Psoas muscle (tissue), 8 donors: ENCODE measurements around the gene CASK. TPM values are rescaled to one million over a fixed set of nuclear protein-coding genes. Genes with fewer than 3 reads are reported as not detected.

Source experiments
- ATAC-seq, 4 donors: fragments of 200-7000 bp; cut with Tn5 transposase; one replicate each; pipeline ENCODE4 v1.9.1; 2020; ENCODE audit warnings: moderate library complexity in 3 of 4, mild to moderate bottlenecking in 2 of 4
- DNase-seq, 2 donors: peaks; one replicate each; pipeline ENCODE4 v3.0.0-alpha.2; 2020
- H3K27ac ChIP-seq: fragments of 200-600 bp; one replicate; pipeline ENCODE4 v1.8.0; 2022
- H3K27me3 ChIP-seq, 3 donors: fragments of 200-600 bp in 1 of 3; one replicate each; pipeline versions ENCODE4 v1.6.1 to v1.8.0; 2013 to 2022; ENCODE audit warnings: low read length in 2 of 3, mild to moderate bottlenecking in 2 of 3, moderate library complexity in 1 of 3; ENCODE audit not compliant: insufficient read depth in 3 of 3
- H3K36me3 ChIP-seq, 2 donors: fragments of 200-600 bp in 1 of 2; one replicate each; pipeline versions ENCODE4 v1.6.1 to v1.8.0; 2013 to 2022; ENCODE audit warnings: low read depth in 1 of 2, mild to moderate bottlenecking in 1 of 2, moderate library complexity in 1 of 2; ENCODE audit not compliant: insufficient read depth in 1 of 2
- H3K4me1 ChIP-seq: fragments of 200-600 bp; one replicate; pipeline ENCODE4 v1.8.0; 2022
- H3K4me3 ChIP-seq: fragments of 200-600 bp; one replicate; pipeline ENCODE4 v1.8.0; 2022; ENCODE audit warnings: mild to moderate bottlenecking
- H3K9me3 ChIP-seq: fragments of 200-600 bp; one replicate; pipeline ENCODE4 v1.8.0; 2022
- WGBS, 3 donors: extraction: QIAGEN DNeasy Blood & Tissue Kit; methylation state at CpG; one replicate each; pipeline versions ENCODE4 v1.1.6 to v1.1.7; 2013; 5-methylcytosine and 5-hydroxymethylcytosine counted together
- intact Hi-C, 2 donors: fragments of 100-400 bp; cut with DNase I; formaldehyde crosslinking; loops; one replicate each; pipeline versions ENCODE4 v1.11.0 to v1.14.2; 2022
- polyA plus RNA-seq, 3 donors: library from polyadenylated mRNA; stranded (reverse); fragments of 200-250 nt; gene quantifications; one replicate each; pipeline ENCODE4 v1.2.3, GENCODE V29; 2013
- total RNA-seq, 4 donors: library from RNA; stranded (reverse); fragmentation: NEBNext Ultra II Directional in 2 of 4; extraction: Animal tissue kit (Norgen Biotek cat#: 25700) in 2 of 4; gene quantifications; one replicate each; pipeline versions ENCODE4 v1.2.1 to v1.2.4, GENCODE V29; 2021 to 2023
- TF ChIP-seq, protein P1 (sequence below): fragments of 200-600 bp; IDR thresholded peaks from one replicate; pipeline ENCODE4 v1.8.0; 2022; ENCODE audit warnings: antibody characterized with exemption
- donor health status: healthy with polysubstance abuse.
- donor health status: DM: no; HTN: no; CAD: no; lungs with moderate emphysema.
- donor health status: Bipolar disorder and iron deficiency.
- donor health status: healthy.
- donor health status: DM: yes; HTN: yes; CAD: no.
- donor health status: DM: no; HTN: no; CAD: no.
- donor health status: DM: no; HTN: no; CAD: no.
- donor health status: DM: yes; HTN: yes; CAD: no.

CASK gene
- total and polyA plus RNA-seq, 7 donors, result 2.8 to 19.4 (median 9.7) TPM

DNA sequence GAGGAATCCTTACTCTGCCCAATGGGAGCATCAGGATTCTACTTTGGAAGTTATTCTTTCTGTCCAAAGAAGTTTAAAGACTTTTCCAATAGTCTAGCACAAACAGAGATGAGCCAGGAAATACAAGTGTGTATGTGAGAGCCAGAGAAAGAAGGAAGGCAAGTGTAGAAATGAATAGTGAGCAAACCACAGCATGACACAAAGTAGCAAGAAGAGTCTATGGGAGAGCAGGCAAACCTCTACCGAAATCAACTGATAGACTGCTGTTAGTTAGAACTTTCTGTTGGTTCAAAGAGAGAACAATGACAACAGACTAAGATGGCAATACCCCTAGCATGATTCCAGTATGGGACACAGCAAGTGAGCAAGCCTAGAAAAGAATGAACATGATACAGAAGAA lies 250.7 kb downstream of the CASK start:
- Histone ChIP-seq H3K4me3 (no peak overlapping the region), H3K27me3 (peaks cover 0 to 12% (median 0%) of the 10 kb centered on the region in 3 donors), H3K36me3 (no peaks in the 10 kb centered on the region), H3K27ac (no peak overlapping the region), H3K4me1 (no peaks in the 10 kb centered on the region), H3K9me3 (no peaks in the 10 kb centered on the region)
- intact Hi-C loops, result no loop called here
- TF ChIP-seq, protein P1, sequence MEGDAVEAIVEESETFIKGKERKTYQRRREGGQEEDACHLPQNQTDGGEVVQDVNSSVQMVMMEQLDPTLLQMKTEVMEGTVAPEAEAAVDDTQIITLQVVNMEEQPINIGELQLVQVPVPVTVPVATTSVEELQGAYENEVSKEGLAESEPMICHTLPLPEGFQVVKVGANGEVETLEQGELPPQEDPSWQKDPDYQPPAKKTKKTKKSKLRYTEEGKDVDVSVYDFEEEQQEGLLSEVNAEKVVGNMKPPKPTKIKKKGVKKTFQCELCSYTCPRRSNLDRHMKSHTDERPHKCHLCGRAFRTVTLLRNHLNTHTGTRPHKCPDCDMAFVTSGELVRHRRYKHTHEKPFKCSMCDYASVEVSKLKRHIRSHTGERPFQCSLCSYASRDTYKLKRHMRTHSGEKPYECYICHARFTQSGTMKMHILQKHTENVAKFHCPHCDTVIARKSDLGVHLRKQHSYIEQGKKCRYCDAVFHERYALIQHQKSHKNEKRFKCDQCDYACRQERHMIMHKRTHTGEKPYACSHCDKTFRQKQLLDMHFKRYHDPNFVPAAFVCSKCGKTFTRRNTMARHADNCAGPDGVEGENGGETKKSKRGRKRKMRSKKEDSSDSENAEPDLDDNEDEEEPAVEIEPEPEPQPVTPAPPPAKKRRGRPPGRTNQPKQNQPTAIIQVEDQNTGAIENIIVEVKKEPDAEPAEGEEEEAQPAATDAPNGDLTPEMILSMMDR, result no peak
- no peak for DNase-seq
- no peak for ATAC-seq
- 70 to 95% (median 90%) methylated on average over 1 of the region's 1 CpG for WGBS, 3 donors

DNA sequence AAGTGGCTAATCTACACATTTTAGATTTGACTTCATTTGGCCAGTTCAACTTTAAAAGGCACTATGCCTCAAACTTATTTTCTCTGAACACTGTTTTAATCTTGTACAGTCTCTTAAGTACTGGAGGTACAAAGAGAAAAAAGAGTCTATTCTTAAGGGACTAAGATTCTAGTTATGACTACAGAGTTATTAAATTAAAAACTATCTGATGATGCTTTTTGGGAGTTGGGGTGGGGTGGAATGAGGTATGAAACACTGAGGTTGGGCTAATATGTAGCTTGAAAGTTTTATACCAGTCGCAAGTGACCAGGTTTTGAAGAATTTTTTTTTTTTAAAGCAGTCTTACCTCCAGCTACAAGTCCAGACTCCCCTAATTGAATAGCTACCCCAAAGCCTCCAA lies 252.3 kb downstream of the CASK start:
- ATAC-seq (no peak), DNase-seq (no peak)
- no peak overlapping the region for H3K27ac ChIP-seq
- TF ChIP-seq, protein P1, result no peak
- no peaks in the 10 kb centered on the region for H3K9me3 ChIP-seq
- no peaks in the 10 kb centered on the region for H3K36me3 ChIP-seq
- H3K27me3 ChIP-seq, result peaks cover 0 to 9% (median 0%) of the 10 kb centered on the region in 3 donors
- no peak overlapping the region for H3K4me3 ChIP-seq
- H3K4me1 ChIP-seq, result no peaks in the 10 kb centered on the region
- intact Hi-C loops, result no loop called here
- 88 to 100% (median 100%) methylated on average over 1 of the region's 1 CpG for WGBS, 3 donors

DNA sequence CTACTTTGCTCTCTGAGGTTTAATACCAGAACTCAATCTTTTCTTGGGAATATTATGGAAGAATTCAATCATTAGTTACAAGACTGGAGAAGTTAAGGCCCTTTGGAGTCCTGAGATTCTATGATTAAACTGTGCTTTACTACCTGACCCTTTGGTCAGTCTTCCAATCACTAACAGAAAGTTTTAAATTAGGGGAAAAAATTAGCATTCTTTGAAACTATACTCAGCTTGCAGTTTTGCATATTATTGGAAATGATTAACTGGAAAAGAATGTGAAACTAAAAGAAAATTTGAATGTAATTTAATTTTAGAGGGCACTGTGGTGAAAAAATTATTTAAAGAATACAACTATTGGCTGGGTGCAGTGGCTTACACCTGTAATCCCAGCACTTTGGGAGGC lies 253.2 kb downstream of the CASK start:
- no peak for ATAC-seq
- no peak overlapping the region for H3K27ac ChIP-seq
- H3K4me1 ChIP-seq, result no peaks in the 10 kb centered on the region
- no peaks in the 10 kb centered on the region for H3K36me3 ChIP-seq
- no peak overlapping the region for H3K4me3 ChIP-seq
- TF ChIP-seq, protein P1, result no peak
- no peaks in the 10 kb centered on the region for H3K9me3 ChIP-seq
- intact Hi-C loops, result no loop called here
- peaks cover 0 to 9% (median 0%) of the 10 kb centered on the region in 3 donors for H3K27me3 ChIP-seq
- DNase-seq, result no peak

DNA sequence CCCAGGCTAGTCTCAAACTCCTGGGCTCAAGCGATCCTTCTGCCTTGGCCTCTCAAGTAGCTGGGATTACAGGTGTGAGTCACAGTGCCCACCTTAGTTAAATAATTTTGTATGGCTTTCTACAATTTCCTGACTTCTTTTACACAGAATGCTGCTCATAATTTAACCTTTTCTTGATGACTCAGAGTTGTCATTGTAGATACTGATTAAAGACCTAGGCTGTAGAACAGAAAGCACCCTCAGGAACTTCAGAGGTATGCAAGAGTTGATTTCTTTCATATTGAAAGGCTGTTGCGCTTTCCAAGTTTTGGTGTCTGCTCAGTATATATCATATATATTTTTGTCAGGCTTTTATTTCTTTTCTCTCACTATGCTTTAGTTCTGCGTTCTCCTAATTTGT lies 255.7 kb downstream of the CASK start:
- Histone ChIP-seq H3K36me3 (no peaks in the 10 kb centered on the region), H3K4me3 (no peak overlapping the region), H3K27ac (no peak overlapping the region), H3K27me3 (peaks cover 0 to 9% (median 0%) of the 10 kb centered on the region in 3 donors), H3K4me1 (no peaks in the 10 kb centered on the region), H3K9me3 (no peaks in the 10 kb centered on the region)
- intact Hi-C loops, result no loop called here
- TF ChIP-seq, protein P1, result no peak
- 96 to 98% (median 97%) methylated on average over 3 of the region's 3 CpGs for WGBS, 3 donors
- DNase-seq (no peak), ATAC-seq (no peak)

DNA sequence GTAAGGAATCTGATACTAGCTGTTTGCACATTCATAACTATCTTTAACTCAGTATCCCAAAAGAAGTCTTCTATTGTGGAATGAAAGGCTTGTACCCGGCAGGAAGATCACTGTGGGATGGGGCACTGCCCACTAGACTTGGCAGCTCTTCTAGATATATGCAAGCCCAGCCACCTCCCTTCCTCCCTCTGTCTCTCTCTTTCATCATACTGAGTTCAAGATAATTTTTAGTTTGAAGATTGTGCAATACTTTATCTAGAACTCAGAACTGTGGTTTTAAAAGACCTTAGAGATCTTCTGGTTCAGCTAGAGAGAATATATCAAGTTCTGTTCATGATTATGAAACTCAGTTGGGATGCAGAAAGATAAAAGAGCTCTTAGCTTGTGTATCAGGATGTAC lies 257.1 kb downstream of the CASK start:
- TF ChIP-seq, protein P1, result no peak
- H3K27me3 ChIP-seq, result peaks cover 0 to 9% (median 0%) of the 10 kb centered on the region in 3 donors
- H3K36me3 ChIP-seq, result no peaks in the 10 kb centered on the region
- DNase-seq (no peak), ATAC-seq (no peak)
- no peaks in the 10 kb centered on the region for H3K4me1 ChIP-seq
- intact Hi-C loops, result no loop called here
- WGBS, 3 donors, result 13 to 46% (median 17%) methylated on average over 1 of the region's 1 CpG
- no peaks in the 10 kb centered on the region for H3K9me3 ChIP-seq
- no peak overlapping the region for H3K4me3 ChIP-seq
- H3K27ac ChIP-seq, result no peak overlapping the region
